Measurements from ENCODE around the gene FSTL4.
"Not testable (repeated sequence)": the region's sequence is repeated elsewhere in the genome, so short reads cannot be mapped to it uniquely, and the experiment has no call there.

Gene FSTL4

DNA sequence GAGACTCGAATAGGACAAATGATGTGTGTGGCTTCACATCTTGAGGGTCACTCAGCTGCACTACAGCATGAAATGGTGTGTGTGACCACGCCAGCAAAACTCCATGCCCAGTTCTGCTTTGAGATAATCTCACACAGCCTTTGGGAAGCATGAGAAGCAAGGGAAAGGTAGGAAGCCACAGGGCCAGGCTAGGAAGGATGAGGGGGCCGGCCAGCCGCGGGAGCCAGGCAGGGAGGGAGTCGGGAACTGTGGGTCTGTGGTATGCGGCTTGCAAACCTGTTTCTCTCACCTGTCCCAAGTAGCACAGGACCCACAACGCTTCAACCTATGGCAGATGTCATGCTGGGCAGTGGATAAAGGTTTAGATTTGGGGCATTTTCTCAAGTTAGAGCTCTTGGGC lies 418.5 kb downstream of the FSTL4 start:
- Histone ChIP-seq H3K4me1 (ENCODE audit: control insufficient read depth, insufficient read depth, low read length) (no peaks in the 10 kb centered on the region), H3K27me3 (ENCODE audit: control insufficient read depth in 1 of 2, insufficient read depth in 2 of 2, low read length in 2 of 2) (peaks cover 0 to 8% of the 10 kb centered on the region in 2 donors), H3K9ac (ENCODE audit: low read length in 2 of 2) (no peak overlapping the region), H3K4me3 (ENCODE audit: low read length in 2 of 2) (no peak overlapping the region), H3K9me3 (ENCODE audit: control insufficient read depth in 2 of 2, low read length in 2 of 2) (no peaks in the 10 kb centered on the region), H3K36me3 (ENCODE audit: control insufficient read depth in 2 of 2, insufficient read depth in 2 of 2, low read length in 2 of 2) (no peaks in the 10 kb centered on the region), H3K27ac (ENCODE audit: low read length) (no peak overlapping the region)

DNA sequence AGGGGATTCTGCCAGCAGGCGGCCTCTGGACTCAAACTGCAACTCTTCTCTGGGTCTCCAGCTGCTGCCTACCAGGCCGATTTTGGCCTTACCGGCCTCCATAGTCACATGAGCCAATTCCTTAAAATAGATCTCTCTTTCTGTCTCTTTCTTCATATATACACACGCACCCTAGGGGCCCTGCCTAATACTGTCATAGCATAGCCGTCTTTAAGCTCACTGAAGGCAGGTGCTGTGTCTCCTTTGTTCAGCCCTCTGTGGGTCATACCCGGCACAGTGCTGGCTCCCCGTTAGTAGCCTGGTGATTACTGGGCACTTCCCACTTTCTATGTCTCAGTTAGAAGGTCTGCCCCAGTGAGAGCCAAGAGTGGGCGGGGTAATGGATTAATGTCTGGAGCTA lies 419.6 kb downstream of the FSTL4 start:
- Histone ChIP-seq H3K9me3 (ENCODE audit: control insufficient read depth in 2 of 2, low read length in 2 of 2) (no peaks in the 10 kb centered on the region), H3K27ac (ENCODE audit: low read length) (no peak overlapping the region), H3K4me3 (ENCODE audit: low read length in 2 of 2) (no peak overlapping the region), H3K4me1 (ENCODE audit: control insufficient read depth, insufficient read depth, low read length) (no peaks in the 10 kb centered on the region), H3K9ac (ENCODE audit: low read length in 2 of 2) (no peak overlapping the region), H3K36me3 (ENCODE audit: control insufficient read depth in 2 of 2, insufficient read depth in 2 of 2, low read length in 2 of 2) (no peaks in the 10 kb centered on the region), H3K27me3 (ENCODE audit: control insufficient read depth in 1 of 2, insufficient read depth in 2 of 2, low read length in 2 of 2) (peaks cover 0 to 8% of the 10 kb centered on the region in 2 donors)

DNA sequence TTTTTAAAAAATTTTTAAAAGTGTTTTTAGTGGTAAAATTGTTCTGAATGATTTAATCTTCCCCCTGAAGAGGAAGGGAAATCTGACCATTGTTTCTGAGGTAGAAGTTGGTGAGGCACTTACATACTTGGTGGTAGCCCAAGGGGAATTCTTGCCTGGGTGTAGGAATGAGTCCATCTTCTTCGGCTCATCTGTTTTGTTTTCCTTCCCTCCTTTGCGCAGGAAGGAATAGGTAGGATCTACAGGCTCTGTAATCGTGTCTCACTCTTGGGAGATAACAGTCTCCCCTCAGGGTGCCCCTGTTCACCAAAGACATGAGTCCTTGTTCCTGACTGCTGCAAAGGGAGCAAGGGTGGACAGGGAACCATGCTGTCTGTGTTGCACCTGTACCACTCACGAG lies 422.5 kb downstream of the FSTL4 start:
- no peak overlapping the region for H3K4me3 ChIP-seq (ENCODE audit: low read length in 2 of 2)
- no peaks in the 10 kb centered on the region for H3K4me1 ChIP-seq (ENCODE audit: control insufficient read depth, insufficient read depth, low read length)
- H3K36me3 ChIP-seq (ENCODE audit: control insufficient read depth in 2 of 2, insufficient read depth in 2 of 2, low read length in 2 of 2) = no peaks in the 10 kb centered on the region
- H3K27me3 ChIP-seq (ENCODE audit: control insufficient read depth in 1 of 2, insufficient read depth in 2 of 2, low read length in 2 of 2) = peaks cover 0 to under 1% of the 10 kb centered on the region in 2 donors
- no peak overlapping the region for H3K9ac ChIP-seq (ENCODE audit: low read length in 2 of 2)
- H3K9me3 ChIP-seq (ENCODE audit: control insufficient read depth in 2 of 2, low read length in 2 of 2) = no peaks in the 10 kb centered on the region
- no peak overlapping the region for H3K27ac ChIP-seq (ENCODE audit: low read length)

DNA sequence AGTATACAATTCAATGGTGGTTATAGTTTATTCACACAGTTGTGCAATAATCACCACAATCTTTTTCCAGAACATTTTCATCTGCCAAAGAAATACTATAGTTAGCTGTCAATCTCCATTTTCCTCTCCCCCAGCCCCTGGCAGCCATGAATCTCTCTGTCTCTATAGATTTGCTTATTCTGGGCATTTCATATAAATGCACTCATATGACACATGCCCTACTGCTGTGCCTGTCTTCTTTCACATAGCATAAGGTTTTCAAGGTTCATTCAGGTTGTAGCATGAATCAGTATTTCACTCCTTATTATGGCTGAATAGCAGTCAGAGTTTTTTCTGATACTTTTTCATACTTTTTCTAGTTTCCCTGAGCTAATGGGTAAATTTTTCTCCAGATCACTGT lies 432.9 kb downstream of the FSTL4 start:
- Histone ChIP-seq H3K9me3 (ENCODE audit: control insufficient read depth in 2 of 2, low read length in 2 of 2) (no peaks in the 10 kb centered on the region), H3K4me3 (ENCODE audit: low read length in 2 of 2) (no peak overlapping the region), H3K36me3 (ENCODE audit: control insufficient read depth in 2 of 2, insufficient read depth in 2 of 2, low read length in 2 of 2) (no peaks in the 10 kb centered on the region), H3K27ac (ENCODE audit: low read length) (no peak overlapping the region), H3K27me3 (ENCODE audit: control insufficient read depth in 1 of 2, insufficient read depth in 2 of 2, low read length in 2 of 2) (no peaks in the 10 kb centered on the region), H3K9ac (ENCODE audit: low read length in 2 of 2) (no peak overlapping the region), H3K4me1 (ENCODE audit: control insufficient read depth, insufficient read depth, low read length) (no peaks in the 10 kb centered on the region)

DNA sequence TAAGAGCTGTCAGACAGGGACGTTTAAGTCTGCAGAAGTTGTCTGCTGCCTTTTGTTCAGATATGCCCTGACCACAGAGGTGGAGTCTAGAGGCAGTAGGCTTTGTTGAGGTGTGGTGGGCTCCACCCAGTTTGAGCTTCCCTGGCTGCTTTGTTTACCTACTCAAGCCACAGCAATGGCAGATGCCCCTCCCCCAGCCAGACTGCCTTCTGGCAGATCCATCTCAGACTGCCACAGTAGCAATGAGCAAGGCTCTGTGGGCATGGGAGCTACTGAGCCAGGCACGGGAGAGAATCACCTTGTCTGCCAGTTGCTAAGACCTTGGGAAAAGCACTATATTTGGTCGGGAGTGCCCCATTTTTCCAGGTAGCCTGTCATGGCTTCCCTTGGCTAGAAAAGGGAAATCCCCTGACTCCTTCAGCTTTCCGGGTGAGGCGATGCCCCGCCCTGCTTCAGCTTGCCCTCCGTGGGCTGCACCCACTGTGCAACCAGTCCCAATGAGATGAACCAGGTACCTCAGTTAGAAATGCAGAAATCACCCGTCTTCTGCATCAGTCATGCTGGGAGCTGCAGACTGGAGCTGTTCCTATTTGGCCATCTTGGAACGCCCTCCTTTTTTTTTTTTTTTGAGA lies 441.5 kb downstream of the FSTL4 start:
- H3K27ac ChIP-seq (ENCODE audit: low read length); H3K27me3 ChIP-seq (ENCODE audit: control insufficient read depth in 1 of 2, insufficient read depth in 2 of 2, low read length in 2 of 2); H3K36me3 ChIP-seq (ENCODE audit: control insufficient read depth in 2 of 2, insufficient read depth in 2 of 2, low read length in 2 of 2); H3K9ac ChIP-seq (ENCODE audit: low read length in 2 of 2); H3K4me3 ChIP-seq (ENCODE audit: low read length in 2 of 2); H3K9me3 ChIP-seq (ENCODE audit: control insufficient read depth in 2 of 2, low read length in 2 of 2); H3K4me1 ChIP-seq (ENCODE audit: control insufficient read depth, insufficient read depth, low read length): not testable (repeated sequence)

DNA sequence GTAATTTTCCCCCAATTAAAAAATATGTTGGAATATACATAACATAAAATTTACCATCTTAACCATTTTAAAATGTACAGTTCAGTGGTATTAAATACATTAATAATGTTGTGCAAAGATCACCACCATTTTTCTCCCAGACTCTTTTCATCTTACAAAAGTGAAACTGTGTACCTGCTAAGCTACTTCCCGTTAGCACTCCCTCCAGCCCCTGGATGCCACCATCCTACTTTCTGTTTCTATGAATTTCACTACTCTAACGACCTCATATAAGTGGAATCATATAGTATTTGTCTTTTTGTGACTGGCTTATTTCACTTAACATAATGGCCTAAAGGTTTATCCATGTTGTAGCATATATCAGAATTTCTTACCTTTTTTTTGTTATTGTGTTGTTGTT lies 447.6 kb downstream of the FSTL4 start:
- H3K4me3 ChIP-seq (ENCODE audit: low read length in 2 of 2) = no peak overlapping the region
- no peaks in the 10 kb centered on the region for H3K27me3 ChIP-seq (ENCODE audit: control insufficient read depth in 1 of 2, insufficient read depth in 2 of 2, low read length in 2 of 2)
- no peaks in the 10 kb centered on the region for H3K9me3 ChIP-seq (ENCODE audit: control insufficient read depth in 2 of 2, low read length in 2 of 2)
- no peak overlapping the region for H3K9ac ChIP-seq (ENCODE audit: low read length in 2 of 2)
- no peaks in the 10 kb centered on the region for H3K4me1 ChIP-seq (ENCODE audit: control insufficient read depth, insufficient read depth, low read length)
- no peaks in the 10 kb centered on the region for H3K36me3 ChIP-seq (ENCODE audit: control insufficient read depth in 2 of 2, insufficient read depth in 2 of 2, low read length in 2 of 2)
- H3K27ac ChIP-seq (ENCODE audit: low read length) = no peak overlapping the region

DNA sequence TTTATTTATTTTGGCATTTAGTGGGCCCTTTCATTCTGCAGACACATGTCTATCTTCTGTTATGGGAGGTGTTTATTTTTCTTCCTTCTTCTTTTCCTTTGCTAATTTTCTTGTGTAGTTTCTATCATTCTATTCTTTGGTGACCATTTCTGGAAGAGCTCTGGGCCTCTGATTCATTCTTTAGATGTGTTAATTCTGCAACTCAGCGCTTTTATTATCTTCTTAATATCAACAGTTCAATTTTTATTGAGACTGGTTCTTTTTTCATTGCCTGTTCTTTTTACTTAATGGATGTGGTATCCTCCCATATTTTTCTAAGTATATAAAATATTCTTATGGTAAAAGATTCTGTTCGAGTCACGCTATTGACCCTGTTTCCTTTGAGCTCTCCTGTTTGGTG lies 448.5 kb downstream of the FSTL4 start:
- Histone ChIP-seq H3K4me1 (ENCODE audit: control insufficient read depth, insufficient read depth, low read length) (no peaks in the 10 kb centered on the region), H3K4me3 (ENCODE audit: low read length in 2 of 2) (no peak overlapping the region), H3K27me3 (ENCODE audit: control insufficient read depth in 1 of 2, insufficient read depth in 2 of 2, low read length in 2 of 2) (no peaks in the 10 kb centered on the region), H3K36me3 (ENCODE audit: control insufficient read depth in 2 of 2, insufficient read depth in 2 of 2, low read length in 2 of 2) (no peaks in the 10 kb centered on the region), H3K9me3 (ENCODE audit: control insufficient read depth in 2 of 2, low read length in 2 of 2) (no peaks in the 10 kb centered on the region), H3K9ac (ENCODE audit: low read length in 2 of 2) (no peak overlapping the region), H3K27ac (ENCODE audit: low read length) (no peak overlapping the region)

DNA sequence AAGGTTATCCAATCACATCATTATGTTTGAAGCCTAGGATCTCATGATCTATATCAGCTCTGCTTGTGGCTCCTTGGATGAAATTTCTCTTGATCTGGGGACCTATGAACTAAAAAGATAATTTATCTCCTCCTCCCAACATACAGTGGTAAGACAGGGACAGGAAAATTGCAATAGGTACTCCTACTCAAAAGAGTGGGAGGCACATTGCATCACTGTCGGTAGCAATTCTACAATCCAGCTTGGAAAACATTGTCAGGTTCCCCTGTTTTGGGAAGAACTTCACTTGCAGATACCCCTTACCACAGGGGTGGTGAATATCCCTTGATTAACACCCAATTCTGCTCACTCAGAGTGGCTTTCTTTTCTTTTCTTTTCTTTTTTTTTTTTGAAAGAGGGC lies 452.8 kb downstream of the FSTL4 start:
- Histone ChIP-seq H3K27me3 (ENCODE audit: control insufficient read depth in 1 of 2, insufficient read depth in 2 of 2, low read length in 2 of 2) (no peaks in the 10 kb centered on the region), H3K4me3 (ENCODE audit: low read length in 2 of 2) (no peak overlapping the region), H3K36me3 (ENCODE audit: control insufficient read depth in 2 of 2, insufficient read depth in 2 of 2, low read length in 2 of 2) (no peaks in the 10 kb centered on the region), H3K9ac (ENCODE audit: low read length in 2 of 2) (no peak overlapping the region), H3K4me1 (ENCODE audit: control insufficient read depth, insufficient read depth, low read length) (no peaks in the 10 kb centered on the region), H3K27ac (ENCODE audit: low read length) (no peak overlapping the region), H3K9me3 (ENCODE audit: control insufficient read depth in 2 of 2, low read length in 2 of 2) (no peaks in the 10 kb centered on the region)

DNA sequence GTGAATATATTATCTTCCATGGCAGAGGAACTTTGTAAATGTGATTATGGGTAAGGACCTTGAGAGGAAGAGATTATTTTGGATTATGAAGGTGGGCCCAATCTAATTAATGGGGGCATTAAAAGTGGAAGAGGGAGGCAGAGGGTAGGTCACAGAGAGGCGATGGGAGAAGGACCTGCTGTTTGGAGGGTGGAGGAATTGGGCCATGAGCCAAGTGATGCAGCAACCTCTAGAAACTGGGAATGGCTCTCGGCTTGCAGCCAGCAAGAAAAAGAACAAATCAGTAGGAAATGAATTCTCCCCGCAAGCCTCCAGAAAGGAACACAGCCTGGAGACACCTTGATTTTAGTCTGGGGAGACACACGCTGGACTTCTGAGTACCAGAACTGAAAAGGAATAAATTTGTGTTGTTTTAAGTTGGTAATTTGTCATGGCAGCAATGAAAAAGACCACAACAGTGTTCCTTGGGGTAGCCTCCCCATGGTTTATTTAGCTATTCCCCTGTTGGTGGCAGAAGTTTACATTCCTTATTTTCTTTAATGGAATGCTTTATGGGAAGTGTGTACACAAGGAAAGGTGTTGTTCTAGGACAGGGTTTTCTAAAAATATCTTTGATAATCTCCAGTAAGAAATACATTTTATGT lies 456.9 kb downstream of the FSTL4 start:
- Histone ChIP-seq H3K27me3 (ENCODE audit: control insufficient read depth in 1 of 2, insufficient read depth in 2 of 2, low read length in 2 of 2) (no peaks in the 10 kb centered on the region), H3K4me1 (ENCODE audit: control insufficient read depth, insufficient read depth, low read length) (no peaks in the 10 kb centered on the region), H3K4me3 (ENCODE audit: low read length in 2 of 2) (no peak overlapping the region), H3K9ac (ENCODE audit: low read length in 2 of 2) (no peak overlapping the region), H3K9me3 (ENCODE audit: control insufficient read depth in 2 of 2, low read length in 2 of 2) (no peaks in the 10 kb centered on the region), H3K27ac (ENCODE audit: low read length) (no peak overlapping the region), H3K36me3 (ENCODE audit: control insufficient read depth in 2 of 2, insufficient read depth in 2 of 2, low read length in 2 of 2) (no peaks in the 10 kb centered on the region)

DNA sequence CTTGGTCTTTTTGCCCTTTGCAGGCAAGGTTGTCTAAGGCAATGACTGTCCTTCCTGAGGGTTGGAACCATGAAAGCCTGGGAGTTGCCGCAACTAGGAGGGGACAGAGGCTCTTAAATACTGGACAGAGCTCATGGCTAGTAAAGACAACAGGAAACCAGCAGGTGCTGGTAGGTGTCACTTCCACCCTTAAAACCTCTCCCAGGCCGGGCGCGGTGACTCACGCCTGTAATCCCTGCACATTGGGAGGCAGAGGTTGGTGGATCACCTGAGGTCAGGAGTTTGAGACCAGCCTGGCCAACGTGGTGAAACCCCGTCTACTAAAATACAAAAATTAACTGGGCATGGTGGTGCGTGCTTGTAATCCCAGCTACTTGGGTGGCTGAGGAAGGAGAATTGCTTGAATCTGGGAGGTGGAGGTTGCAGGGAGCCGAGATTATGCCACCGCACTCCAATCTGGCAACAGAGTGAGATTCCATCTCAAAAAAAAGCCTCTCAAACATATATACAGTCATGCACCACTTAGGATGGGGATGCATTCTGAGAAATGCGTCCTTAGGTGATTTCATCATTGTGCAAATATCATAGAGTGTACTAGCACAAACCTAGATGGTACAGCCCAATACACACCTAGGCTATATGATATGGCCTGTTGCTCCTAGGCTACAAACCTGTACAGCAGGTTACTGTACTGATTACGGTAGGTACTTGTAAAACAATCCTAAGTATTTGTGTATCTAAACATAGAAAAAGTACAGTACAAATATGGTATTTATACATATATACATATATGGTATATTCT lies 457.9 kb downstream of the FSTL4 start:
- Histone ChIP-seq H3K36me3 (ENCODE audit: control insufficient read depth in 2 of 2, insufficient read depth in 2 of 2, low read length in 2 of 2) (no peaks in the 10 kb centered on the region), H3K9ac (ENCODE audit: low read length in 2 of 2) (no peak overlapping the region), H3K4me3 (ENCODE audit: low read length in 2 of 2) (no peak overlapping the region), H3K4me1 (ENCODE audit: control insufficient read depth, insufficient read depth, low read length) (no peaks in the 10 kb centered on the region), H3K27me3 (ENCODE audit: control insufficient read depth in 1 of 2, insufficient read depth in 2 of 2, low read length in 2 of 2) (no peaks in the 10 kb centered on the region), H3K27ac (ENCODE audit: low read length) (no peak overlapping the region), H3K9me3 (ENCODE audit: control insufficient read depth in 2 of 2, low read length in 2 of 2) (no peaks in the 10 kb centered on the region)

Data from stomach smooth muscle (tissue), 2 donors.